ENCODE data around the gene SURF6.
"Not testable (repeated sequence)": the region's sequence is repeated elsewhere in the genome, so short reads cannot be mapped to it uniquely, and the experiment has no call there.

The SURF6 gene

GRCh38 chr9:133327834-133328484 is 8.0 kb downstream of the SURF6 start:
- POLR2A ChIA-PET = no interaction called here
- TF ChIP-seq TARDBP (IDR thresholded peaks at IDR 0.05) = no peak
- no peak for TF ChIP-seq HDGF (IDR thresholded peaks at IDR 0.05; ENCODE audit: borderline replicate concordance)
- no peak for TF ChIP-seq FOXM1 (IDR thresholded peaks at IDR 0.05; ENCODE audit: borderline replicate concordance)
- no peak for TF ChIP-seq ELF4 (IDR thresholded peaks at IDR 0.05)
- TF ChIP-seq PKNOX1 (IDR thresholded peaks at IDR 0.05) = no peak
- no peak for TF ChIP-seq ARNT (IDR thresholded peaks at IDR 0.05)
- no peak for DNase-seq (ENCODE audit: extremely low spot score)
- CTCF ChIA-PET = no interaction called here

DNA sequence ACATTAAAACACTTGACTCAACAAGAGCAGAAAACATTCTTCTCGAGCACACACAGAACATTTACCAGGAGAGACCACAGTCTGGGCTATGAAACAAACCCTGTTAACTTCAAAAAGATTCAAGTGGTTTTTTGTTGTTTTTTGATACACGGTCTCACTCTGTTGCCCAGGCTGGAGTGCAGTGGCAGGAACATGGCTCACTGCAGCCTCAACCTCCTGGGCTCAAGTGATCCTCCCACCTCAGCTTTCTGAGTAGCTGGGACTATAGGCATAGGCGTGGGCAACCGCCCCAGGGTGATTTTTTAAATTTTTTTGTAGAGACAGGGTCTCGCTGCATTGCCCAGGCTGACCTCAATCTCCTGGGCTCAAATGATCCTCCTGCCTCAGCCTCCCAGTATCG is 9.0 kb downstream of the SURF6 start:
- POLR2A ChIA-PET; DNase-seq (ENCODE audit: extremely low spot score); CTCF ChIA-PET: not testable (repeated sequence)

DNA sequence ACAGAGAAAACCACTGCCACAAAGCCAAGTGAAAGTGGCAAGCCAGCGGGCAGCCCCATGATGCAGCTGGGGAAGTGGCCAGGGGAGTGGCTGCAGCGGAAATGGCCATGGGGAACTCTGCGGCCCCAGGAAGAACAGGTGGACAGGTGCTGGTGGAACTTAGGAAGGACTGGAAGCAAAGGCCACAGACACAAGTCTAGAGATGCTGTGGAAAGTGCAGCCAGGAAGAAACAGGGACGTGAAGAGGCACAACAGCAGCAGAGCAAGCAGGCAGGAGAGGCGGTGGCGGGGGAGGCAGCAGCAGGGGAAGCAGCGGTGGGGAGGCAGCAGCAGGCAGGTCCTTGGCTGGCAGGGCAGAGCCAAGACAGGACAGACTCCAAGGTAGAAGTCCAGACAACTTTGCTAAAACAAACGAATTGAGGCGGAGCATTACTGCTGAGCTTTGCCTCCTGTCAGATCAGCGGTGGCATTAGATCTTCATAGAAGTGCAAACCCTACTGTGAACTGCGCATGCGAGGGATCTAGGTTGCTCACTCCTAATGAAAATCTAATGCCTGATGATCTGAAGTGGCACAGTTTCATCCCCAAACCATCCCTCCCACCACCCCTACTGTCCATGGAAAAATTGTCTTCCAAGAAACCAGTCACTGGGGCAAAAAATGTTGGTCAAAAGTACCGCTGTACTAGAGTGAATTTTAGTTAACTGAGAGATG is 11.8 kb downstream of the SURF6 start:
- CTCF ChIA-PET = no interaction called here
- no peak for DNase-seq (ENCODE audit: extremely low spot score)
- TF ChIP-seq FOXK2 (IDR thresholded peaks at IDR 0.05) = no peak
- no peak for TF ChIP-seq SUZ12 (IDR thresholded peaks at IDR 0.05)
- no peak for TF ChIP-seq LEF1 (IDR thresholded peaks at IDR 0.05; ENCODE audit: borderline replicate concordance)
- TF ChIP-seq TARDBP (IDR thresholded peaks at IDR 0.05) = no peak
- no peak for TF ChIP-seq ZNF384 (IDR thresholded peaks at IDR 0.05)
- TF ChIP-seq NFRKB (IDR thresholded peaks at IDR 0.05) = no peak
- TF ChIP-seq FOXA1 (IDR thresholded peaks at IDR 0.05) = no peak
- POLR2A ChIA-PET = no interaction called here

- POLR2A ChIA-PET = no interaction called here
- TF ChIP-seq ZNF384 (IDR thresholded peaks at IDR 0.05) (no peak), SUZ12 (IDR thresholded peaks at IDR 0.05) (no peak), NFRKB (IDR thresholded peaks at IDR 0.05) (no peak), BHLHE40 (IDR thresholded peaks at IDR 0.05; ENCODE audit: borderline replicate concordance) (no peak), PKNOX1 (IDR thresholded peaks at IDR 0.05) (no peak), FOXA1 (IDR thresholded peaks at IDR 0.05) (no peak), LEF1 (IDR thresholded peaks at IDR 0.05; ENCODE audit: borderline replicate concordance) (no peak), FOXM1 (IDR thresholded peaks at IDR 0.05; ENCODE audit: borderline replicate concordance) (no peak), SP1 (IDR thresholded peaks at IDR 0.05) (no peak), L3MBTL2 (conservative IDR thresholded peaks at IDR 0.05) (no peak), ARNT (IDR thresholded peaks at IDR 0.05) (no peak), ELF4 (IDR thresholded peaks at IDR 0.05) (no peak)
- CTCF ChIA-PET = no interaction called here
- DNase-seq (ENCODE audit: extremely low spot score) = no peak
Measured at GRCh38 chr9:133323211-133323610, 12.8 kb downstream of the SURF6 start.

- POLR2A ChIA-PET = no interaction called here
- DNase-seq (ENCODE audit: extremely low spot score) = no peak
- TF ChIP-seq ZNF384 (IDR thresholded peaks at IDR 0.05) = no peak
- TF ChIP-seq SUZ12 (IDR thresholded peaks at IDR 0.05) = no peak
- no peak for TF ChIP-seq CTBP1 (IDR thresholded peaks at IDR 0.05; ENCODE audit: borderline replicate concordance)
- no peak for TF ChIP-seq FOXM1 (IDR thresholded peaks at IDR 0.05; ENCODE audit: borderline replicate concordance)
- TF ChIP-seq ARNT (IDR thresholded peaks at IDR 0.05) = no peak
- no peak for TF ChIP-seq LEF1 (IDR thresholded peaks at IDR 0.05; ENCODE audit: borderline replicate concordance)
- no peak for TF ChIP-seq SP1 (IDR thresholded peaks at IDR 0.05)
- TF ChIP-seq BHLHE40 (IDR thresholded peaks at IDR 0.05; ENCODE audit: borderline replicate concordance) = no peak
- TF ChIP-seq ELF4 (IDR thresholded peaks at IDR 0.05) = no peak
- CTCF ChIA-PET = interaction anchor here (0.7 kb wide), 1 partner anchor 104 kb away, joined by 3 read pairs; no protein-coding TSS in a partner anchor
Measured at GRCh38 chr9:133322701-133323100, 13.3 kb downstream of the SURF6 start.

- POLR2A ChIA-PET = no interaction called here
- TF ChIP-seq HDGF (IDR thresholded peaks at IDR 0.05; ENCODE audit: borderline replicate concordance) (no peak), TARDBP (IDR thresholded peaks at IDR 0.05) (no peak), PKNOX1 (IDR thresholded peaks at IDR 0.05) (no peak), FOXM1 (IDR thresholded peaks at IDR 0.05; ENCODE audit: borderline replicate concordance) (no peak), BHLHE40 (IDR thresholded peaks at IDR 0.05; ENCODE audit: borderline replicate concordance) (no peak), ELF4 (IDR thresholded peaks at IDR 0.05) (no peak), L3MBTL2 (conservative IDR thresholded peaks at IDR 0.05) (no peak), FOXK2 (IDR thresholded peaks at IDR 0.05) (no peak), ARNT (IDR thresholded peaks at IDR 0.05) (no peak), LEF1 (IDR thresholded peaks at IDR 0.05; ENCODE audit: borderline replicate concordance) (no peak), SUZ12 (IDR thresholded peaks at IDR 0.05) (no peak), FOXA1 (IDR thresholded peaks at IDR 0.05) (no peak), CTBP1 (IDR thresholded peaks at IDR 0.05; ENCODE audit: borderline replicate concordance) (no peak), ZNF384 (IDR thresholded peaks at IDR 0.05) (no peak), SP1 (IDR thresholded peaks at IDR 0.05) (no peak), NFRKB (IDR thresholded peaks at IDR 0.05) (no peak)
- DNase-seq (ENCODE audit: extremely low spot score) = no peak
- CTCF ChIA-PET = no interaction called here
Measured at GRCh38 chr9:133321411-133321935, 14.5 kb downstream of the SURF6 start.

Measured in HEK293T (cell line).